Measurements from ENCODE around the gene CDC42EP2. TPM values are rescaled to one million over a fixed set of nuclear protein-coding genes. Genes with fewer than 3 reads are reported as not detected.

Gene CDC42EP2
- total RNA-seq, 8 experiments from 2014 or later = 4.0 to 14.1 (median 5.8) TPM

- Histone ChIP-seq H3K27ac (peak overlapping the region; percentile 84 to 86), H3K4me3 (peak overlapping the region; percentile 56 to 92 (median 64)), H3K4me1 (replicated peaks in 1 of 2) (peaks cover 17% of the 10 kb centered on the region in 2 donors)
- peak; percentile 1 to 64 (median 48) for ATAC-seq (replicated peaks in 6 of 8)
- in situ Hi-C loops (cut with MboI; ENCODE audit: low pct_unique_long_range_greater_than_20kb in 2 of 9, low sequenced_read_pairs in 9 of 9, unreplicated experiment in 9 of 9) = loop anchor here in 1 of 9 experiments (25.0 kb wide), 1 partner anchor 157 kb away; no protein-coding TSS in a partner anchor
- whole genome bisulfite sequencing, 10 experiments = 5 to 20% (median 12%) methylated on average over 1 to 8 of the region's 47 CpGs; no CpG with 5 or more reads in 6 of the 10 experiments
These were observed 40.5 kb downstream of the CDC42EP2 start for GRCh38 chr11:65355013-65355775.

GRCh38 chr11:65355776-65356393, 41.2 kb downstream of the CDC42EP2 start:
- Histone ChIP-seq H3K4me3 (peak overlapping the region; percentile 56 to 92 (median 64)), H3K4me1 (replicated peaks in 1 of 2) (peaks cover 17% of the 10 kb centered on the region in 2 donors), H3K27ac (peak overlapping the region; percentile 78 to 84)
- peak in 4 of 8 experiments; percentile 1 to 20 (median 2) for ATAC-seq (replicated peaks in 6 of 8)
- in situ Hi-C loops (cut with MboI; ENCODE audit: low pct_unique_long_range_greater_than_20kb in 2 of 9, low sequenced_read_pairs in 9 of 9, unreplicated experiment in 9 of 9) = loop anchor here in 1 of 9 experiments (25.0 kb wide), 1 partner anchor 156 kb away; no protein-coding TSS in a partner anchor
- 18 to 53% (median 48%) methylated on average over 3 to 20 of the region's 35 CpGs; no CpG with 5 or more reads in 7 of the 10 experiments for WGBS, 10 experiments

GRCh38 chr11:65356394-65356972, 41.8 kb downstream of the CDC42EP2 start:
- WGBS, 10 experiments = 0 to 92% (median 90%) methylated on average over 1 to 9 of the region's 30 CpGs; no CpG with 5 or more reads in 5 of the 10 experiments
- Histone ChIP-seq H3K27ac (peak overlapping the region; percentile 78 to 84), H3K4me1 (replicated peaks in 1 of 2) (peaks cover 17% of the 10 kb centered on the region in 2 donors), H3K4me3 (no peak overlapping the region)
- in situ Hi-C loops (cut with MboI; ENCODE audit: low pct_unique_long_range_greater_than_20kb in 2 of 9, low sequenced_read_pairs in 9 of 9, unreplicated experiment in 9 of 9) = loop anchor here in 1 of 9 experiments (25.0 kb wide), 1 partner anchor 156 kb away; no protein-coding TSS in a partner anchor
- ATAC-seq (replicated peaks in 6 of 8) = no peak

- in situ Hi-C loops (cut with MboI; ENCODE audit: low pct_unique_long_range_greater_than_20kb in 2 of 9, low sequenced_read_pairs in 9 of 9, unreplicated experiment in 9 of 9) = loop anchor here in 1 of 9 experiments (25.0 kb wide), 1 partner anchor 154 kb away; no protein-coding TSS in a partner anchor
- 60 to 100% (median 82%) methylated on average over 1 to 7 of the region's 8 CpGs; no CpG with 5 or more reads in 1 of the 10 experiments for WGBS, 10 experiments
- no peak overlapping the region for H3K27ac ChIP-seq
- H3K4me1 ChIP-seq (replicated peaks in 1 of 2) = peaks cover 17% of the 10 kb centered on the region in 2 donors
- ATAC-seq (replicated peaks in 6 of 8) = no peak
- H3K4me3 ChIP-seq = no peak overlapping the region
These were observed 43.2 kb downstream of the CDC42EP2 start for GRCh38 chr11:65357856-65358356.

GRCh38 chr11:65362320-65362931, 47.8 kb downstream of the CDC42EP2 start:
- Histone ChIP-seq H3K27ac (no peak overlapping the region), H3K4me3 (no peak overlapping the region), H3K4me1 (replicated peaks in 1 of 2) (peaks cover 0 to 2% of the 10 kb centered on the region in 2 donors)
- in situ Hi-C loops (cut with MboI; ENCODE audit: low pct_unique_long_range_greater_than_20kb in 2 of 9, low sequenced_read_pairs in 9 of 9, unreplicated experiment in 9 of 9) = loop anchor here in 1 of 9 experiments (25.0 kb wide), 1 partner anchor 150 kb away; no protein-coding TSS in a partner anchor
- WGBS, 10 experiments = 75 to 100% (median 90%) methylated on average over 1 to 7 of the region's 10 CpGs; no CpG with 5 or more reads in 1 of the 10 experiments
- ATAC-seq (replicated peaks in 6 of 8) = no peak

- no peak for ATAC-seq (replicated peaks in 6 of 8)
- Histone ChIP-seq H3K4me1 (replicated peaks in 1 of 2) (peaks cover 0 to 2% of the 10 kb centered on the region in 2 donors), H3K4me3 (no peak overlapping the region), H3K27ac (no peak overlapping the region)
- in situ Hi-C loops (cut with MboI; ENCODE audit: low pct_unique_long_range_greater_than_20kb in 2 of 9, low sequenced_read_pairs in 9 of 9, unreplicated experiment in 9 of 9) = loop anchor here in 1 of 9 experiments (25.0 kb wide), 1 partner anchor 149 kb away; no protein-coding TSS in a partner anchor
- WGBS, 10 experiments = 94 to 100% (median 95%) methylated on average over 1 to 6 of the region's 6 CpGs; no CpG with 5 or more reads in 7 of the 10 experiments
These were observed 48.3 kb downstream of the CDC42EP2 start for GRCh38 chr11:65362966-65363365.

GRCh38 chr11:65363770-65364169, 49.1 kb downstream of the CDC42EP2 start:
- WGBS, 10 experiments = 17 to 100% (median 64%) methylated on average over 1 to 3 of the region's 3 CpGs; no CpG with 5 or more reads in 1 of the 10 experiments
- in situ Hi-C loops (cut with MboI; ENCODE audit: low pct_unique_long_range_greater_than_20kb in 2 of 9, low sequenced_read_pairs in 9 of 9, unreplicated experiment in 9 of 9) = loop anchor here in 1 of 9 experiments (25.0 kb wide), 1 partner anchor 149 kb away; no protein-coding TSS in a partner anchor
- no peak overlapping the region for H3K4me3 ChIP-seq
- no peak overlapping the region for H3K27ac ChIP-seq
- H3K4me1 ChIP-seq (replicated peaks in 1 of 2) = peaks cover 0 to 2% of the 10 kb centered on the region in 2 donors
- ATAC-seq (replicated peaks in 6 of 8) = peak in 1 of 8 experiments; percentile 24

- in situ Hi-C loops (cut with MboI; ENCODE audit: low pct_unique_long_range_greater_than_20kb in 2 of 9, low sequenced_read_pairs in 9 of 9, unreplicated experiment in 9 of 9) = loop anchor here in 1 of 9 experiments (25.0 kb wide), 1 partner anchor 146 kb away; no protein-coding TSS in a partner anchor
- 0 to 23% (median 12%) methylated on average over 1 to 4 of the region's 4 CpGs; no CpG with 5 or more reads in 3 of the 10 experiments for WGBS, 10 experiments
- Histone ChIP-seq H3K4me3 (no peak overlapping the region), H3K4me1 (replicated peaks in 1 of 2) (peaks cover 0 to 2% of the 10 kb centered on the region in 2 donors), H3K27ac (no peak overlapping the region)
- ATAC-seq (replicated peaks in 6 of 8) = peak; percentile 51 to 88 (median 85)
These were observed 51.7 kb downstream of the CDC42EP2 start for GRCh38 chr11:65366340-65366773.

- WGBS, 10 experiments = 52 to 92% (median 60%) methylated on average over 1 to 4 of the region's 6 CpGs; no CpG with 5 or more reads in 5 of the 10 experiments
- in situ Hi-C loops (cut with MboI; ENCODE audit: low pct_unique_long_range_greater_than_20kb in 2 of 9, low sequenced_read_pairs in 9 of 9, unreplicated experiment in 9 of 9) = loop anchor here in 1 of 9 experiments (25.0 kb wide), 1 partner anchor 142 kb away; no protein-coding TSS in a partner anchor
These were observed 56.0 kb downstream of the CDC42EP2 start for GRCh38 chr11:65370659-65371049.

More at GRCh38 chr11:65370659-65371049, 56.0 kb downstream of the CDC42EP2 start:
- H3K4me3 ChIP-seq = no peak overlapping the region
- no peak for ATAC-seq (replicated peaks in 6 of 8)
- no peak overlapping the region for H3K27ac ChIP-seq
- peaks cover 0 to 2% of the 10 kb centered on the region in 2 donors for H3K4me1 ChIP-seq (replicated peaks in 1 of 2)

All from motor neuron (in vitro differentiated cells).